Mesothelial cell of epicardium (in vitro differentiated cells): ENCODE results near the gene GSE1. TPM values are rescaled to one million over a fixed set of nuclear protein-coding genes. Genes with fewer than 3 reads are reported as not detected.

Experiments used
- DNase-seq, 2 experiments: peaks; one replicate each; pipeline ENCODE4 v3.0.0; 2021; ENCODE audit warnings: low spot score in 2 of 2; ENCODE audit not compliant: unreplicated experiment in 2 of 2
- H3K27ac Mint-ChIP-seq: 2 replicates; pipeline ENCODE4 v1.8.0; 2021; ENCODE audit warnings: mixed read lengths
- H3K27me3 Mint-ChIP-seq: 2 replicates; pipeline ENCODE4 v1.8.0; 2021; ENCODE audit warnings: low read depth, mixed read lengths
- H3K36me3 Mint-ChIP-seq: 2 replicates; pipeline ENCODE4 v1.8.0; 2021; ENCODE audit warnings: mixed read lengths
- H3K4me1 Mint-ChIP-seq: 2 replicates; pipeline ENCODE4 v1.8.0; 2021; ENCODE audit warnings: mixed read lengths
- H3K4me3 Mint-ChIP-seq: 2 replicates; pipeline ENCODE4 v1.8.0; 2021; ENCODE audit warnings: mild to moderate bottlenecking, moderate library complexity, mixed read lengths
- H3K9me3 Mint-ChIP-seq: 2 replicates; pipeline ENCODE4 v1.8.0; 2021; ENCODE audit warnings: mixed read lengths
- CTCF ChIP-seq: fragments of 200-600 bp; sonication (generic); IDR thresholded peaks from one replicate; pipeline ENCODE4 v1.5.0; 2021; ENCODE audit warnings: antibody characterized with exemption; ENCODE audit not compliant: unreplicated experiment
- total RNA-seq: library from RNA; stranded (reverse); gene quantifications from 3 replicates; pipeline ENCODE4 v1.2.1, GENCODE V29; 2021

GSE1 gene
- total RNA-seq, 1 donor from 2014 or later = 218 TPM

GRCh38 chr16:85686912-85687591, 73.9 kb downstream of the GSE1 start:
- peaks cover 2% of the 10 kb centered on the region for H3K27me3 Mint-ChIP-seq
- no peaks in the 10 kb centered on the region for H3K9me3 Mint-ChIP-seq
- no peak overlapping the region for H3K27ac Mint-ChIP-seq
- no peak for DNase-seq
- no peak for TF ChIP-seq CTCF
- peak overlapping the region; percentile 67 for H3K4me3 Mint-ChIP-seq
- H3K36me3 Mint-ChIP-seq = no peaks in the 10 kb centered on the region
- peaks cover 22% of the 10 kb centered on the region for H3K4me1 Mint-ChIP-seq

GRCh38 chr16:85687651-85688471, 74.7 kb downstream of the GSE1 start:
- peaks cover 2% of the 10 kb centered on the region for H3K27me3 Mint-ChIP-seq
- no peak overlapping the region for H3K27ac Mint-ChIP-seq
- H3K9me3 Mint-ChIP-seq = no peaks in the 10 kb centered on the region
- no peak for DNase-seq
- no peaks in the 10 kb centered on the region for H3K36me3 Mint-ChIP-seq
- peaks cover 22% of the 10 kb centered on the region for H3K4me1 Mint-ChIP-seq
- no peak for TF ChIP-seq CTCF
- peak overlapping the region; percentile 67 for H3K4me3 Mint-ChIP-seq

- Mint-ChIP-seq H3K4me3 (peak within 1 kb of the TSS; percentile 67), H3K36me3 (no peaks in the 10 kb centered on the region), H3K27ac (no peak within 1 kb of the TSS), H3K27me3 (peaks cover 2% of the 10 kb centered on the region), H3K9me3 (no peaks in the 10 kb centered on the region), H3K4me1 (peaks cover 15% of the 10 kb centered on the region)
- DNase-seq = peak; percentile 88 to 90
- TF ChIP-seq CTCF = no peak
Observed at GRCh38 chr16:85688586-85689284, 75.6 kb downstream of the GSE1 start, which contains the start of gene GINS2. GINS2 (minus strand) TSS chr16:85688954; CDS start chr16:85688898, 56 bp downstream.

- peaks cover 2% of the 10 kb centered on the region for H3K27me3 Mint-ChIP-seq
- no peaks in the 10 kb centered on the region for H3K36me3 Mint-ChIP-seq
- H3K27ac Mint-ChIP-seq = no peak overlapping the region
- peaks cover 15% of the 10 kb centered on the region for H3K4me1 Mint-ChIP-seq
- TF ChIP-seq CTCF = no peak
- no peaks in the 10 kb centered on the region for H3K9me3 Mint-ChIP-seq
- no peak for DNase-seq
- peak overlapping the region; percentile 56 for H3K4me3 Mint-ChIP-seq
Observed at GRCh38 chr16:85689285-85689949, 76.3 kb downstream of the GSE1 start.

- peaks cover 15% of the 10 kb centered on the region for H3K4me1 Mint-ChIP-seq
- DNase-seq = no peak
- H3K27me3 Mint-ChIP-seq = peaks cover 2% of the 10 kb centered on the region
- no peak overlapping the region for H3K27ac Mint-ChIP-seq
- H3K4me3 Mint-ChIP-seq = no peak overlapping the region
- H3K36me3 Mint-ChIP-seq = no peaks in the 10 kb centered on the region
- TF ChIP-seq CTCF = no peak
- no peaks in the 10 kb centered on the region for H3K9me3 Mint-ChIP-seq
Observed at GRCh38 chr16:85689950-85690320, 76.8 kb downstream of the GSE1 start.
